Gastrocnemius medialis (tissue), 4 donors: ENCODE results near the gene THSD7B.

Source experiments
- CTCF ChIP-seq, 5 experiments: fragments of 450-650 bp in 3 of 5; fragments of 200-600 bp in 2 of 5; sonication (generic) in 2 of 5; IDR thresholded peaks in 4 of 5; conservative IDR thresholded peaks in 1 of 5; 1 replicate in 4 of 5; 2 replicates in 1 of 5; pipeline ENCODE4 v1.5.1; 2016 to 2019; ENCODE audit warnings: antibody characterized with exemption in 5 of 5, mild to moderate bottlenecking in 3 of 5, moderate library complexity in 3 of 5
- POLR2A ChIP-seq, 2 donors: fragments of 450-650 bp; IDR thresholded peaks; one replicate each; pipeline ENCODE4 v1.6.1; 2017; ENCODE audit warnings: antibody characterized with exemption in 2 of 2, mild to moderate bottlenecking in 2 of 2, moderate library complexity in 2 of 2

GRCh38 chr2:137721733-137722132 lies 956.4 kb downstream of the THSD7B start:
- TF ChIP-seq CTCF (IDR thresholded peaks at IDR 0.05 in 4 of 5, conservative IDR thresholded peaks at IDR 0.05 in 1 of 5) = no peak
- no peak for TF ChIP-seq POLR2A (IDR thresholded peaks at IDR 0.05)
